HG03196 (cell line): ENCODE results near the gene ZNF765.
"Not testable (repeated sequence)": the region's sequence is repeated elsewhere in the genome, so short reads cannot be mapped to it uniquely, and the experiment has no call there.

ENCODE experiments used
- ATAC-seq: cut with Tn5 transposase; IDR thresholded peaks from one replicate; pipeline ENCODE4 v1.9.1; 2021; ENCODE audit not compliant: unreplicated experiment

Gene ZNF765

DNA sequence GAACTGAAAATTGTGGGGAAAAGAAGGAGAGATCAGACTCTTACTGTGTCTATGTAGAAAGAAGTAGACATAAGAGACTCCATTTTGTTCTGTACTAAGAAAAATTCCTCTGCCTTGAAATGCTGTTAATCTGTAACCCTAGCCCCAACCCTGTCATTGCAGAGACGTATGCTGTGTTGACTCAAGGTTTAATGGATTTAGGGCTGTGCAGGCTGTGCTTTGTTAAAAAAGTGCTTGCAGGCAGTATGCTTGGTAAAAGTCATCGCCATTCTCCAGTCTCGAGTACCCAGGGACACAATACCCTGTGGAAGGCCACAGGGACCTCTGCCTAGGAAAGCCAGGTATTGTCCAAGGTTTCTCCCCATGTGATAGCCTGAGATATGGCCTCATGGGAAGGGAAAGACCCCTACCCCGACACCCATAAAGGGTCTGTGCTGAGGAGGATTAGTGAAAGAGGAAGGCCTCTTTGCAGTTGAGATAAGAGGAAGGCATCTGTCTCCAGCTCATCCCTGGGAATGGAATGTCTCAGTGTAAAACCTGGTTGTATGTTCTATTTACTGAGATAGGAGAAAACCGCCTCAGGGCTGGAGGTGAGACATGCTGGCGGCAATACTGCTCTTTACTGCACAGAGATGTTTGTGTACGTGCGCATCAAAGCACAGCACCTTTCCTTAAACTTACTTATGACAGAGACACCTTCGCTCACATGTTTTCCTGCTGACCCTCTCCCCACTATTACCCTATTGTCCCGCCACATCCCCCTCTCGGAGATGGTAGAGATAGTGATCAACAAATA lies 25.8 kb downstream of the ZNF765 start:
- not testable (repeated sequence) for ATAC-seq

- ATAC-seq, result no peak
Observed at GRCh38 chr19:53422551-53422950, 27.6 kb downstream of the ZNF765 start.

GRCh38 chr19:53423074-53423473 lies 28.1 kb downstream of the ZNF765 start:
- not testable (repeated sequence) for ATAC-seq

- not testable (repeated sequence) for ATAC-seq
Observed at GRCh38 chr19:53423680-53424079, 28.7 kb downstream of the ZNF765 start.

DNA sequence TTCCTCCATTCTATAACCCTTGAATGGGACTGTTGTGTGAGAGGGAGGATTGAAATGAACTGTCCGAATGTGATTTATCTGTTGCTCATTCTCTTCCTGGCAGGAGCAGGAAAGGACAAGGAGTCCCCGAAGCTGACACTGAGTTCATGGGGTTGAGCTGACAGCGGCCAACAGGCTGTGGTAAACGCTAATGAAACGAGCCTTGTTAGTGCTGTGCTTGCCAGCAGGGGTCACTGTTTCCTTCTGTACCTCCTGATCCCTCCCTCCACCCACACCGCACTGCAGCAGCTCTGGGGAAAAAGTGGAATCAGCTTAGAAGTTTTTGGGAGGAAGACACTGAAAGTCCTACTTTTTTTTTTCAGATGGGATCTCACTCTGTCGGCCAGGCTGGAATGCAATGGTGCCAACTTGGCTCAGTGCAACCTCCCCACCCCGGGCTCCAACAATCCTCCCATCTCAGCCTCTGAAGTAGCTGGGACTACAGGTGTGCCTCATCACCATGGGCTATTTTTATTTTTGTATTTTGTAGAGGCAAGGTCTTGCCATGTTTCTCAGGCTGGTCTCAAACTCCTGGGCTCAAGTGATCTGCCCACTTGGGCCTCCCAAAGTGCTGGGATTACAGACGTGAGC lies 30.1 kb downstream of the ZNF765 start:
- no peak for ATAC-seq

- ATAC-seq, result peak; percentile 91
Observed at GRCh38 chr19:53431399-53432087, 36.6 kb downstream of the ZNF765 start, which contains the start of gene ZNF761. TSS of gene ZNF761 (plus strand) at chr19:53431984. CDS start at chr19:53447269, 15,285 bp downstream.

- ATAC-seq, result peak; percentile 12
Observed at GRCh38 chr19:53432088-53432661, 37.2 kb downstream of the ZNF765 start.

- not testable (repeated sequence) for ATAC-seq
Observed at GRCh38 chr19:53443809-53444208, 48.9 kb downstream of the ZNF765 start.

GRCh38 chr19:53447196-53447595 lies 52.2 kb downstream of the ZNF765 start:
- not testable (repeated sequence) for ATAC-seq

GRCh38 chr19:53455828-53456227 lies 60.9 kb downstream of the ZNF765 start:
- no peak for ATAC-seq

- not testable (repeated sequence) for ATAC-seq
Observed at GRCh38 chr19:53460131-53460721, 65.3 kb downstream of the ZNF765 start.

GRCh38 chr19:53461866-53462265 lies 66.9 kb downstream of the ZNF765 start:
- no peak for ATAC-seq

DNA sequence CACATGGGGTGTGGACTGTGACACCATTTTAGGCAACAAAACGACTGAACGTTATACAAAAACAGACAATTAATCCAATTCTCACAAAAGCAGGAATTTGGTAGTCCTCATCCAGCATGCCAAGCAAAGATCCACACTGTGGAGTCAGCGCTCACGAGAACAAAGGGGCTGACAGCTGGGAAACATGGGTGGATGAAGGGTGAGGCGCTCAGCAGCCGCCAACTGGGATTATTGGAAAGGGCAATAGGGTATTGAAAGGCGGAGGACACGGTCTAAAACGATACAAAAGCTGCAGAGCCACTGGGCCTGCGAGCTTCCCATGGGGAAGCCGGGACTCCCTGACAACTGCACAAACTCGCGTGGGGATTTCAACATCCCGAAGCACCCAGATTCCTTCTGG lies 67.9 kb downstream of the ZNF765 start:
- no peak for ATAC-seq

DNA sequence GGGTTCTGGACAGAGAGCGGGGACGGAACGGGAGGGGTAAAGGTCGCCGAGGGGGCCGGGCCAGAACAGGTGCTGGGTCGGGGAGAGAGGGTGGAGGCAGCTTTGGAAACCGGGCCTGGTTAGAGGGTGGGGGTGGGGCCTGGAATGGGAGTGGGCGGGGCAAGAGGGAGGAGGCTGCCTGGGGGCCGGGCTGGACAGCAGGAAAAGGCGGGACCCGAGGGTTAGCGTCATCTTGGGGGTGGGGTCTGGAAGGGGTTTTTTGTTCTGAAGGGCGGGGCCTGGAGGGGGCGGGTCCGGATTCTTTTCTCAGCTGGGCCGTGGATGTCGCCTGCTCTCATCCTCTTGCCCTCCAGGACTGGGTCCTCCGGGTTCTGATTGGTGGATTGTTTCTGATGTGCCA lies 68.3 kb downstream of the ZNF765 start:
- ATAC-seq, result no peak

DNA sequence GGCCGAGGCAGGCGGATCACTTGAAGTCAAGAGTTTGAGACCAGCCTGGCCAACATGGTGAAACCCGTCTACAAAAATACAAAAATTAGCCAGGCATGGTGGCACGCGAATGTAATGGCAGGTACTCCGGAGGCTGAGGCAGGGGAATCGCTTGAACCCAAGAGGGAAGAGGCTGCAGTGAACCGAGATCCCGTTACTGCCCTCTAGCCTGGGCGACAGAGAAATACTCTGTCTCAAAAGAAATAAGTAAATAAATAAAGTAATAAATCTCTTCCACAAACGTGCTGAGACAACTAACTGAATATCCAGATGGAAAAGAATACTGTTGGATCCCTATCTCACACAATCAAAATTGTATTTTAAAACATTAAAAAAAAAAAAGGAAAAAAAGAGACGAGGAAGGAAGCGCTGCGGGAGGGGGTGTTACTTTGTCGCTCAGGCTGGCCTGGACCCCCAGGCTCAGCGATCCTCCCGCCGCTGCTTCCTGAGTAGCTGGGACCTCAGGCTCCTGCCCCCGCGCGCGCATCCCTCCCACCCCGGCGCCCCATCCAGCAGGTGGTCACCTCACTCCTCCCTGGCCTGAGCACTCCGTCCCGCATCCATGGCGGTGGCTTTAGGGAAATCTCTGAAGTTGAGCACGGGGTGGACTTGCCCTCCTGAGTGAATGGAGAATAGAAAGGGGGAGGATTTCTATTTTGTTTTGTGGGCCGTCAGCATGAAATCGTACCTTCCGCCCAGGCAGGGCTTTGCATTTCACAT lies 72.0 kb downstream of the ZNF765 start:
- ATAC-seq, result peak; percentile 19

- ATAC-seq, result peak; percentile 86
Observed at GRCh38 chr19:53467485-53468262, 72.7 kb downstream of the ZNF765 start, which contains the start of gene ZNF813. TSS of gene ZNF813 (plus strand) at chr19:53467733. CDS start at chr19:53483823, 16,090 bp downstream.

GRCh38 chr19:53468628-53469027 lies 73.7 kb downstream of the ZNF765 start:
- not testable (repeated sequence) for ATAC-seq

GRCh38 chr19:53471916-53472315 lies 77.0 kb downstream of the ZNF765 start:
- no peak for ATAC-seq

- ATAC-seq, result not testable (repeated sequence)
Observed at GRCh38 chr19:53474832-53475231, 79.9 kb downstream of the ZNF765 start.
